Loucy (cell line): ENCODE data around the gene PTPRN2.

Experiments
- CTCF ChIP-seq: fragments of 200-600 bp; sonication (generic); conservative IDR thresholded peaks from 2 replicates; pipeline ENCODE4 v1.5.1; 2014; ENCODE audit warnings: mild to moderate bottlenecking, antibody characterized with exemption, low read length
- EZH2phosphoT487 ChIP-seq: fragments of 200-600 bp; IDR thresholded peaks from 2 replicates; pipeline ENCODE4 v1.6.1; 2018; ENCODE audit warnings: antibody characterized with exemption, mild to moderate bottlenecking, moderate library complexity, borderline replicate concordance

- TF ChIP-seq CTCF (no peak), EZH2phosphoT487 (no peak)
Observed at GRCh38 chr7:157664034-157664433, 923.6 kb downstream of the PTPRN2 start.
